22Rv1 (cell line): ENCODE measurements around the gene IGSF8.

Experiments used
- ZFX ChIP-seq: fragments of 450-650 bp; IDR thresholded peaks from 2 replicates; pipeline ENCODE4 v1.6.1; 2017; ENCODE audit warnings: antibody characterized with exemption, borderline replicate concordance
- TF ChIP-seq, protein P1 (sequence below): fragments of 450-650 bp; IDR thresholded peaks from 2 replicates; pipeline ENCODE4 v1.5.1; 2017; ENCODE audit warnings: mild to moderate bottlenecking

DNA sequence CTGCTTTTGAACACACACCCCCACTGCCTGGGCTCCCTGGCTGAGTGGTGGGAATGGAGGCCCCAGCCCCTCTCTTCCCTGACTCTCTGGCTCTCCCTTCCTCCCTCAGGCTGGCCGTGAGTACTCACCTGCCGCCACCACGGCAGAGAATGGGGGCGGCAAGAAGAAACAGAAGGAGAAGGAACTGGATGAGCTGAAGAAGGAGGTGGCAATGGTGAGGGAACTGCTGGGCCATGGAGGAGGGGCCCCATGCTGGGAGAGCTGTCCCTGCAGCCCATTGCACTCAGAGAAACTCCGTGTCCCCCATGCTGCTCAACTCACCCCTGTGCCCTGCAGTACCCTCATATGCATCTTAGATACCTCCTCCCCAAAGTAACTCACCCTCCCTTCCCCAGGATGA, 22.4 kb upstream of the IGSF8 start:
- TF ChIP-seq, protein P1, sequence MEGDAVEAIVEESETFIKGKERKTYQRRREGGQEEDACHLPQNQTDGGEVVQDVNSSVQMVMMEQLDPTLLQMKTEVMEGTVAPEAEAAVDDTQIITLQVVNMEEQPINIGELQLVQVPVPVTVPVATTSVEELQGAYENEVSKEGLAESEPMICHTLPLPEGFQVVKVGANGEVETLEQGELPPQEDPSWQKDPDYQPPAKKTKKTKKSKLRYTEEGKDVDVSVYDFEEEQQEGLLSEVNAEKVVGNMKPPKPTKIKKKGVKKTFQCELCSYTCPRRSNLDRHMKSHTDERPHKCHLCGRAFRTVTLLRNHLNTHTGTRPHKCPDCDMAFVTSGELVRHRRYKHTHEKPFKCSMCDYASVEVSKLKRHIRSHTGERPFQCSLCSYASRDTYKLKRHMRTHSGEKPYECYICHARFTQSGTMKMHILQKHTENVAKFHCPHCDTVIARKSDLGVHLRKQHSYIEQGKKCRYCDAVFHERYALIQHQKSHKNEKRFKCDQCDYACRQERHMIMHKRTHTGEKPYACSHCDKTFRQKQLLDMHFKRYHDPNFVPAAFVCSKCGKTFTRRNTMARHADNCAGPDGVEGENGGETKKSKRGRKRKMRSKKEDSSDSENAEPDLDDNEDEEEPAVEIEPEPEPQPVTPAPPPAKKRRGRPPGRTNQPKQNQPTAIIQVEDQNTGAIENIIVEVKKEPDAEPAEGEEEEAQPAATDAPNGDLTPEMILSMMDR = no peak
- TF ChIP-seq ZFX = no peak
